KOPT-K1 (cell line): ENCODE data around the gene SLC9B2.

ENCODE experiments used
- H3K27ac ChIP-seq: fragments of 200-600 bp; sonication (generic); 2 replicates; pipeline ENCODE4 v1.5.1; 2016; ENCODE audit warnings: antibody characterized with exemption, mild to moderate bottlenecking, low read depth, low read length; ENCODE audit not compliant: poor library complexity, severe bottlenecking
- H3K36me3 ChIP-seq: fragments of 200-600 bp; sonication (generic); 2 replicates; pipeline ENCODE4 v1.5.1; 2017; ENCODE audit warnings: antibody characterized with exemption, mild to moderate bottlenecking, low read length, moderate library complexity; ENCODE audit not compliant: insufficient read depth
- H3K9me3 ChIP-seq: fragments of 200-600 bp; sonication (generic); 2 replicates; pipeline ENCODE4 v1.5.1; 2017; ENCODE audit warnings: antibody characterized with exemption, low read length, mild to moderate bottlenecking; ENCODE audit not compliant: insufficient read depth, poor library complexity, severe bottlenecking

SLC9B2 gene

GRCh38 chr4:103076747-103077347 is at the start of gene SLC9B2:
TSS of gene SLC9B2 (minus strand) at chr4:103076761. CDS start at chr4:103067550, 9,211 bp downstream.
- peak within 1 kb of the TSS; percentile 79 for H3K27ac ChIP-seq
- peaks cover 21% of the 10 kb centered on the region for H3K36me3 ChIP-seq
- no peaks in the 10 kb centered on the region for H3K9me3 ChIP-seq

GRCh38 chr4:103126126-103126525 is 49.6 kb upstream of the SLC9B2 start:
- Histone ChIP-seq H3K9me3 (peaks cover 24% of the 10 kb centered on the region), H3K27ac (no peak overlapping the region), H3K36me3 (peaks cover 100% of the 10 kb centered on the region)

- no peak overlapping the region for H3K27ac ChIP-seq
- peaks cover 3% of the 10 kb centered on the region for H3K9me3 ChIP-seq
- peaks cover 98% of the 10 kb centered on the region for H3K36me3 ChIP-seq
Observed at GRCh38 chr4:103123114-103123513, 46.6 kb upstream of the SLC9B2 start.

- H3K36me3 ChIP-seq = peaks cover 91% of the 10 kb centered on the region
- H3K27ac ChIP-seq = no peak overlapping the region
- H3K9me3 ChIP-seq = no peaks in the 10 kb centered on the region
Observed at GRCh38 chr4:103118166-103118565, 41.6 kb upstream of the SLC9B2 start.

GRCh38 chr4:103111598-103111997 is 35.0 kb upstream of the SLC9B2 start:
- Histone ChIP-seq H3K9me3 (no peaks in the 10 kb centered on the region), H3K36me3 (peaks cover 80% of the 10 kb centered on the region), H3K27ac (no peak overlapping the region)

GRCh38 chr4:103108542-103108941 is 32.0 kb upstream of the SLC9B2 start:
- Histone ChIP-seq H3K9me3 (no peaks in the 10 kb centered on the region), H3K27ac (no peak overlapping the region), H3K36me3 (peaks cover 71% of the 10 kb centered on the region)

- H3K27ac ChIP-seq = no peak overlapping the region
- H3K36me3 ChIP-seq = peaks cover 59% of the 10 kb centered on the region
- H3K9me3 ChIP-seq = no peaks in the 10 kb centered on the region
Observed at GRCh38 chr4:103105558-103106356, 29.2 kb upstream of the SLC9B2 start.

GRCh38 chr4:103104886-103105285 is 28.3 kb upstream of the SLC9B2 start:
- Histone ChIP-seq H3K9me3 (no peaks in the 10 kb centered on the region), H3K27ac (no peak overlapping the region), H3K36me3 (peaks cover 50% of the 10 kb centered on the region)

GRCh38 chr4:103100691-103101090 is 24.1 kb upstream of the SLC9B2 start:
- no peak overlapping the region for H3K27ac ChIP-seq
- H3K36me3 ChIP-seq = peaks cover 10% of the 10 kb centered on the region
- H3K9me3 ChIP-seq = no peaks in the 10 kb centered on the region

- Histone ChIP-seq H3K9me3 (no peaks in the 10 kb centered on the region), H3K27ac (peak within 1 kb of the TSS; percentile 46), H3K36me3 (peaks cover 2% of the 10 kb centered on the region)
Observed at GRCh38 chr4:103099691-103100392, 23.3 kb upstream of the SLC9B2 start, which contains the start of gene BDH2. TSS of gene BDH2 (minus strand) at chr4:103099834. CDS start at chr4:103096254, 3,580 bp downstream.

GRCh38 chr4:103098756-103099440 is 22.3 kb upstream of the SLC9B2 start:
- no peaks in the 10 kb centered on the region for H3K9me3 ChIP-seq
- H3K36me3 ChIP-seq = no peaks in the 10 kb centered on the region
- peak overlapping the region; percentile 46 for H3K27ac ChIP-seq

- H3K9me3 ChIP-seq = no peaks in the 10 kb centered on the region
- H3K36me3 ChIP-seq = no peaks in the 10 kb centered on the region
- H3K27ac ChIP-seq = no peak overlapping the region
Observed at GRCh38 chr4:103098341-103098740, 21.8 kb upstream of the SLC9B2 start.

- H3K36me3 ChIP-seq = no peaks in the 10 kb centered on the region
- no peaks in the 10 kb centered on the region for H3K9me3 ChIP-seq
- H3K27ac ChIP-seq = no peak overlapping the region
Observed at GRCh38 chr4:103097112-103097511, 20.6 kb upstream of the SLC9B2 start.

- Histone ChIP-seq H3K27ac (no peak overlapping the region), H3K36me3 (peaks cover 11% of the 10 kb centered on the region), H3K9me3 (no peaks in the 10 kb centered on the region)
Observed at GRCh38 chr4:103095080-103095479, 18.5 kb upstream of the SLC9B2 start.

GRCh38 chr4:103092245-103092644 is 15.7 kb upstream of the SLC9B2 start:
- Histone ChIP-seq H3K9me3 (no peaks in the 10 kb centered on the region), H3K36me3 (peaks cover 34% of the 10 kb centered on the region), H3K27ac (peak overlapping the region; percentile 33)
